NCI-H1436 (cell line): Measurements from ENCODE around the gene RTL3.

ENCODE experiments used
- DNase-seq: peaks from one replicate; lab custom pipeline; 2025; lab: John Stamatoyannopoulos, UW

Gene RTL3

DNA sequence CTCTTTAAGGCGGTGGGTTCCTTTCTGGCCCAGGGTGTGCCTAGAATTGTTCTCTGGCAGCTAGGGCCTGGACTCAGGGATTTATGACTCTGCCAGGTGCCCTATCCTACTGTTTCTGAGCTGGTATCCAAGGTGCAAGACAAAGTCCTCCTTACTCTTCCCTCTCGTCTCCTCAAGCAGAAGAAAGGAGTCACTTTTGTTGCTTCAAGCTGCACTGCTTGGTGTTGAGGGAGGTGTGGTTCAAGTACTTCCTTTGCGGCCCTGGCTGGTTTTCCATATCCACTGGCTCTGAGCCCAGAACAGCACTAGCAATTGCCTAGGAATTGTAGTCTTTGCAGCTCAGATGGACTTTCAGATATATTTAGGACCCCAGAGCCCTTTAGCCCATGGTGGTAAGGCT is 39.3 kb downstream of the RTL3 start:
- no peak for DNase-seq

- DNase-seq: no peak
Observed at GRCh38 chrX:78618987-78619386, 40.1 kb downstream of the RTL3 start.

DNA sequence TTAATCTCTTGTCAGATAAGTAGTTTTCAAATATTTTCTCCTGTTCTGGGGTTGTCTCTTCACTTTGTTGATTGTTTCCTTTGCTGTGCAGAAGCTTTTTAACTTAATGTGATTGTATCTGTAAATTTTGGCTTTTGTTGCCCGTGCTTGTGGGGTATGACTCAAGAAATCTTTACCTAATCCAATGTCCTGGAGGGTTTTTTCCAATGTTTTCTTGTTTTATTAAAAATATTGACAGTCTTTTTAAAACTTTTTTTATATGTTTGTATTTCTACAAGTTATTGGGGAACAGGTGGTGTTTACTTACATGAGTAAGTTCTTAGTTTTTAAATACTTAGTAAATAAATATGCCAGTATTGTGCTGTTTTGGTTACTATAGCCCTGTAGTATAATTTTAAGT is 44.9 kb downstream of the RTL3 start:
- no peak for DNase-seq
